Retina (tissue), 1 donor: ENCODE measurements around the gene DPAGT1.
"Not testable (repeated sequence)": the region's sequence is repeated elsewhere in the genome, so short reads cannot be mapped to it uniquely, and the experiment has no call there.

Experiments
- DNase-seq: peaks from one replicate; pipeline ENCODE4 v3.0.0-alpha.2; 2016

Gene DPAGT1

GRCh38 chr11:119101759-119102423, at the start of gene DPAGT1:
Gene DPAGT1, minus strand, starts transcription at chr11:119101853. Its CDS starts 198 bp downstream, at chr11:119101655.
- DNase-seq = peak; percentile 97

- no peak for DNase-seq
These were observed 48.2 kb upstream of the DPAGT1 start for GRCh38 chr11:119149786-119150275.

GRCh38 chr11:119149018-119149785, 47.5 kb upstream of the DPAGT1 start, which contains the start of gene ABCG4:
Gene ABCG4, plus strand, starts transcription at chr11:119149052. Its CDS starts 914 bp downstream, at chr11:119149966.
- peak; percentile 68 for DNase-seq

GRCh38 chr11:119148720-119149017, 47.0 kb upstream of the DPAGT1 start:
- DNase-seq = peak; percentile 60

- DNase-seq = peak; percentile 25
These were observed 46.1 kb upstream of the DPAGT1 start for GRCh38 chr11:119147604-119148333.

GRCh38 chr11:119145551-119145950, 43.9 kb upstream of the DPAGT1 start:
- no peak for DNase-seq

GRCh38 chr11:119144825-119145486, 43.3 kb upstream of the DPAGT1 start:
- peak; percentile 75 for DNase-seq

GRCh38 chr11:119139276-119139675, 37.6 kb upstream of the DPAGT1 start:
- DNase-seq = not testable (repeated sequence)

- DNase-seq = no peak
These were observed 32.8 kb upstream of the DPAGT1 start for GRCh38 chr11:119134389-119134978.

GRCh38 chr11:119130662-119131061, 29.0 kb upstream of the DPAGT1 start:
- no peak for DNase-seq

- no peak for DNase-seq
These were observed 25.1 kb upstream of the DPAGT1 start for GRCh38 chr11:119126675-119127268.

- no peak for DNase-seq
These were observed 24.2 kb upstream of the DPAGT1 start for GRCh38 chr11:119125821-119126220.

GRCh38 chr11:119121811-119122124, 20.1 kb upstream of the DPAGT1 start:
- DNase-seq = no peak

GRCh38 chr11:119121008-119121810, 19.6 kb upstream of the DPAGT1 start, which contains the start of gene HINFP:
Gene HINFP, plus strand, starts transcription at chr11:119121580. Its CDS starts 5,365 bp downstream, at chr11:119126945.
- DNase-seq = peak; percentile 97

GRCh38 chr11:119120639-119121007, 19.0 kb upstream of the DPAGT1 start:
- no peak for DNase-seq

- DNase-seq = no peak
These were observed 17.3 kb upstream of the DPAGT1 start for GRCh38 chr11:119118946-119119345.

- no peak for DNase-seq
These were observed 16.6 kb upstream of the DPAGT1 start for GRCh38 chr11:119118227-119118626.

- no peak for DNase-seq
These were observed 15.5 kb upstream of the DPAGT1 start for GRCh38 chr11:119117004-119117706.

GRCh38 chr11:119116601-119117000, 14.9 kb upstream of the DPAGT1 start:
- no peak for DNase-seq

GRCh38 chr11:119116235-119116594, 14.6 kb upstream of the DPAGT1 start:
- no peak for DNase-seq
